GM23338 (cell line): ENCODE measurements around the gene SART3. TPM values are rescaled to one million over a fixed set of nuclear protein-coding genes. Genes with fewer than 3 reads are reported as not detected.

ENCODE experiments used
- ATAC-seq: fragments of 200-7000 bp; cut with Tn5 transposase; 3 replicates; pipeline ENCODE4 v1.9.1; 2020
- DNase-seq: peaks from one replicate; pipeline ENCODE4 v3.0.0-alpha.2; 2015; ENCODE audit warnings: low spot score
- H2AFZ ChIP-seq: fragments of 200-600 bp; sonication (generic); 2 replicates; pipeline ENCODE4 v1.8.0; 2016; ENCODE audit warnings: antibody characterized with exemption, mild to moderate bottlenecking, moderate library complexity
- H3F3A ChIP-seq: fragments of 200-600 bp; sonication (generic); replicated peaks from 2 replicates; pipeline ENCODE4 v1.8.0; 2017; ENCODE audit warnings: antibody characterized with exemption, mixed run types, low read depth
- H3K27ac ChIP-seq: fragments of 200-600 bp; sonication (generic); 2 replicates; pipeline ENCODE4 v1.6.1; 2016; ENCODE audit warnings: low read depth
- H3K27me3 ChIP-seq: fragments of 200-600 bp; sonication (generic); 2 replicates; pipeline ENCODE4 v1.8.0; 2016; ENCODE audit warnings: mild to moderate bottlenecking, mixed run types, moderate library complexity; ENCODE audit not compliant: insufficient read depth
- H3K36me3 ChIP-seq: fragments of 200-600 bp; sonication (generic); 2 replicates; pipeline ENCODE4 v1.8.0; 2016; ENCODE audit warnings: mild to moderate bottlenecking; ENCODE audit not compliant: insufficient read depth
- H3K4me1 ChIP-seq: fragments of 200-600 bp; sonication (generic); 2 replicates; pipeline ENCODE4 v1.8.0; 2016; ENCODE audit warnings: mild to moderate bottlenecking, moderate library complexity; ENCODE audit not compliant: insufficient read depth
- H3K4me2 ChIP-seq: fragments of 200-600 bp; sonication (generic); 2 replicates; pipeline ENCODE4 v1.7.1; 2017; ENCODE audit warnings: mixed run types
- H3K4me3 ChIP-seq: fragments of 200-600 bp; sonication (generic); 2 replicates; pipeline ENCODE4 v1.6.1; 2016; ENCODE audit warnings: mixed run types
- H3K79me2 ChIP-seq: fragments of 200-600 bp; sonication (generic); replicated peaks from 2 replicates; pipeline ENCODE4 v1.8.0; 2017; ENCODE audit warnings: mild to moderate bottlenecking; ENCODE audit not compliant: insufficient read depth
- H3K9me2 ChIP-seq: fragments of 200-600 bp; sonication (generic); 2 replicates; pipeline ENCODE4 v1.8.0; 2017; ENCODE audit not compliant: insufficient read depth
- H4K20me1 ChIP-seq: fragments of 200-600 bp; sonication (generic); replicated peaks from 2 replicates; pipeline ENCODE4 v1.8.0; 2017; ENCODE audit warnings: mild to moderate bottlenecking; ENCODE audit not compliant: insufficient read depth
- H3K27ac Mint-ChIP-seq: 2 replicates; pipeline ENCODE4 v1.8.0; 2020; ENCODE audit warnings: inconsistent platforms, mild to moderate bottlenecking, moderate library complexity, mixed read lengths
- H3K27me3 Mint-ChIP-seq: 3 replicates; pipeline ENCODE4 v1.8.0; 2022; ENCODE audit warnings: low read depth, mild to moderate bottlenecking, moderate library complexity, mixed read lengths, inconsistent platforms; ENCODE audit not compliant: insufficient read depth, poor library complexity
- H3K36me3 Mint-ChIP-seq: 3 replicates; pipeline ENCODE4 v1.8.0; 2021; ENCODE audit warnings: low read depth, mild to moderate bottlenecking, inconsistent platforms, moderate library complexity, mixed read lengths
- H3K4me1 Mint-ChIP-seq: 3 replicates; pipeline ENCODE4 v1.8.0; 2020; ENCODE audit warnings: mild to moderate bottlenecking, inconsistent platforms, mixed read lengths
- H3K4me3 Mint-ChIP-seq: 3 replicates; pipeline ENCODE4 v1.8.0; 2021; ENCODE audit warnings: moderate library complexity, mild to moderate bottlenecking, inconsistent platforms, mixed read lengths
- H3K9me3 Mint-ChIP-seq: 3 replicates; pipeline ENCODE4 v1.8.0; 2020; ENCODE audit warnings: moderate library complexity, mild to moderate bottlenecking, inconsistent platforms, mixed read lengths
- CREB1 ChIP-seq: fragments of 250-450 bp; sonication (Bioruptor Pico); IDR thresholded peaks from 2 replicates; pipeline ENCODE4 v1.5.0; 2020; ENCODE audit warnings: low read depth, mild to moderate bottlenecking, moderate library complexity
- ETS1 ChIP-seq: IDR thresholded peaks from 2 replicates; pipeline ENCODE4 v1.6.1; 2016; ENCODE audit warnings: antibody characterized with exemption
- EZH2phosphoT487 ChIP-seq: fragments of 200-600 bp; sonication (generic); IDR thresholded peaks from one replicate; pipeline ENCODE4 v1.8.1; 2018; ENCODE audit warnings: antibody characterized with exemption; ENCODE audit not compliant: unreplicated experiment
- JUNB ChIP-seq: IDR thresholded peaks from one replicate; pipeline ENCODE4 v1.6.1; 2016; ENCODE audit warnings: antibody characterized with exemption; ENCODE audit not compliant: unreplicated experiment
- NANOG ChIP-seq: IDR thresholded peaks from 2 replicates; pipeline ENCODE4 v1.6.1; 2016; ENCODE audit warnings: antibody characterized with exemption, borderline replicate concordance
- REST ChIP-seq: IDR thresholded peaks from one replicate; pipeline ENCODE4 v1.6.1; 2018; ENCODE audit warnings: antibody characterized with exemption; ENCODE audit not compliant: unreplicated experiment
- STAT1 ChIP-seq: IDR thresholded peaks from one replicate; pipeline ENCODE4 v1.6.1; 2016; ENCODE audit warnings: antibody characterized with exemption; ENCODE audit not compliant: unreplicated experiment
- ZNF114 ChIP-seq: fragments of 250-450 bp; sonication (Bioruptor Pico); IDR thresholded peaks from 2 replicates; pipeline ENCODE4 v1.5.0; 2020; ENCODE audit warnings: mild to moderate bottlenecking, moderate library complexity
- ZNF331 ChIP-seq: fragments of 250-450 bp; sonication (Bioruptor Pico); IDR thresholded peaks from 2 replicates; pipeline ENCODE4 v1.5.0; 2020; ENCODE audit warnings: low read depth, mild to moderate bottlenecking, moderate library complexity
- polyA plus RNA-seq: library from polyadenylated mRNA; unstranded; fragments of >200 nt; fragmentation: Nextera tagmentation; extraction: Ambion mirVana; gene quantifications from 2 replicates; pipeline ENCODE4 v1.2.1, GENCODE V29; 2016
- total RNA-seq: library from RNA; depleted of rRNA; stranded (reverse); fragments of >200 nt; shearing (Covaris generic); gene quantifications from 2 replicates; pipeline ENCODE4 v1.2.3, GENCODE V29; 2014
- TF ChIP-seq, protein P1 (sequence below), 2 experiments: fragments of 200-600 bp in 1 of 2; sonication (generic) in 1 of 2; conservative IDR thresholded peaks; 2 replicates each; pipeline versions ENCODE4 v1.5.1 to v1.6.1; 2016 to 2017; ENCODE audit warnings: antibody characterized with exemption in 2 of 2, low read depth in 2 of 2, mild to moderate bottlenecking in 2 of 2, moderate library complexity in 1 of 2

SART3 gene
- total and polyA plus RNA-seq, 2 experiments from 2014 or later, result 49.8 to 112 TPM

- H3K4me3 ChIP-seq, result no peak overlapping the region
- ATAC-seq (no peak), DNase-seq (no peak)
- Mint-ChIP-seq H3K4me1 (peaks cover 4% of the 10 kb centered on the region), H3K27ac (no peak overlapping the region), H3K36me3 (no peaks in the 10 kb centered on the region), H3K9me3 (no peaks in the 10 kb centered on the region), H3K4me3 (no peak overlapping the region), H3K27me3 (peaks cover 2% of the 10 kb centered on the region)
- H4K20me1 ChIP-seq, result no peaks in the 10 kb centered on the region
- H3K27me3 ChIP-seq, result no peaks in the 10 kb centered on the region
- no peaks in the 10 kb centered on the region for H3K79me2 ChIP-seq
- TF ChIP-seq ETS1 (no peak), ZNF114 (CRISPR knock-in tag) (no peak), REST (no peak), STAT1 (no peak), CREB1 (CRISPR knock-in tag) (no peak), ZNF331 (CRISPR knock-in tag) (no peak), NANOG (no peak), JUNB (no peak), EZH2phosphoT487 (no peak)
- TF ChIP-seq, protein P1, sequence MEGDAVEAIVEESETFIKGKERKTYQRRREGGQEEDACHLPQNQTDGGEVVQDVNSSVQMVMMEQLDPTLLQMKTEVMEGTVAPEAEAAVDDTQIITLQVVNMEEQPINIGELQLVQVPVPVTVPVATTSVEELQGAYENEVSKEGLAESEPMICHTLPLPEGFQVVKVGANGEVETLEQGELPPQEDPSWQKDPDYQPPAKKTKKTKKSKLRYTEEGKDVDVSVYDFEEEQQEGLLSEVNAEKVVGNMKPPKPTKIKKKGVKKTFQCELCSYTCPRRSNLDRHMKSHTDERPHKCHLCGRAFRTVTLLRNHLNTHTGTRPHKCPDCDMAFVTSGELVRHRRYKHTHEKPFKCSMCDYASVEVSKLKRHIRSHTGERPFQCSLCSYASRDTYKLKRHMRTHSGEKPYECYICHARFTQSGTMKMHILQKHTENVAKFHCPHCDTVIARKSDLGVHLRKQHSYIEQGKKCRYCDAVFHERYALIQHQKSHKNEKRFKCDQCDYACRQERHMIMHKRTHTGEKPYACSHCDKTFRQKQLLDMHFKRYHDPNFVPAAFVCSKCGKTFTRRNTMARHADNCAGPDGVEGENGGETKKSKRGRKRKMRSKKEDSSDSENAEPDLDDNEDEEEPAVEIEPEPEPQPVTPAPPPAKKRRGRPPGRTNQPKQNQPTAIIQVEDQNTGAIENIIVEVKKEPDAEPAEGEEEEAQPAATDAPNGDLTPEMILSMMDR (conservative IDR thresholded peaks at IDR 0.05; ENCODE audit: low read depth in 2 of 2), result no peak
- H3F3A ChIP-seq, result no peaks in the 10 kb centered on the region
- 0 out of 2 replicates have a peak, but pooled peaks cover 5% of the 10 kb centered on the region for H3K4me1 ChIP-seq
- H3K36me3 ChIP-seq, result no peaks in the 10 kb centered on the region
- H3K4me2 ChIP-seq, result no peak overlapping the region
- H2AFZ ChIP-seq, result no peak overlapping the region
- no peak overlapping the region for H3K27ac ChIP-seq
- H3K9me2 ChIP-seq, result peaks cover 7% of the 10 kb centered on the region
These were observed 83.1 kb downstream of the SART3 start for GRCh38 chr12:108477881-108478259.
